Measurements from ENCODE around the gene ASB1.

Gene ASB1, protein sequence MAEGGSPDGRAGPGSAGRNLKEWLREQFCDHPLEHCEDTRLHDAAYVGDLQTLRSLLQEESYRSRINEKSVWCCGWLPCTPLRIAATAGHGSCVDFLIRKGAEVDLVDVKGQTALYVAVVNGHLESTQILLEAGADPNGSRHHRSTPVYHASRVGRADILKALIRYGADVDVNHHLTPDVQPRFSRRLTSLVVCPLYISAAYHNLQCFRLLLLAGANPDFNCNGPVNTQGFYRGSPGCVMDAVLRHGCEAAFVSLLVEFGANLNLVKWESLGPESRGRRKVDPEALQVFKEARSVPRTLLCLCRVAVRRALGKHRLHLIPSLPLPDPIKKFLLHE

DNA sequence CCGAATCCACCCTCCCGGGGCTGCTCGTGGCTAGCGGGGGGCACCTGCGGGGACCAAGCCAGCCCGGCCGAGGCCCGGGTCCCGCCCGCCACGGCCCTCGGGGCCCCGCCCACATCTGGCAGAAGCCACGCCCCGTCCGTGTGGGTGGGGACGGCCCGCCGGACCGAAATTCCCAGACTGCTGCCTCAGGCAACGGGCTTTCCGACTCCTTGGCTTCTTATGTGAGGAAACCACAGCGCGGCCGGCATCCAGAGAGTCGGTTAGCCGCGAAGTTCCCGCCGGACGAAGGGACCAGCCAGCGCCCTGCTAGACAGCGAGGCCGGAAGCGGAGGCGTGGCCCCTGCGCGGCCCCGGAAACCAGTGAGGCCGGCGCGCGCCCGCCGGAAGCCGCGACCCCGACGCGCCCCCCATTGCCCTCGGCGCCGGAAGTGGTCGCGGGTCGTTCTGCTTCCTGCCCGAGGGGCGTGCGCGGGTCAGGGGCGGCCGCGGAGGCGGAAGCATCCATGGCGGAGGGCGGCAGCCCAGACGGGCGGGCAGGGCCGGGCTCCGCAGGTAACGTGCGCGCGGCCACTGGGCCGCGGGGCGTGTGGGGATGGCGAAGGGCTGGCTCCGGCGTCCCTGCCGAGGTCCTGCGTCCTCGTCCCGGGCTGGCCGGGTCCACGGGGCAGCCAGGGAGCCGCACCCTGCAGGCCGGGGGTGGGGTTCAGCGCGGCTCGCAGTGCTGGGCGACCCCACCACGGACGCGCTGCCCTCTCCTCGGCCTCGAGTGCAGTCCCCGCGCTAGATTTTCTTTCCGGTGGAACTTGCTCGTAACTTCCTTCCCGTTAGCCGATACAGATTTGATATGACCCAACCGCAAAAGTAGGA, at the start of gene ASB1:
Gene ASB1 (plus strand): TSS at position 360 of the 867 bp plus-strand sequence. CDS start 144 bp downstream, at position 504.
- DNase-seq (ENCODE audit: low read depth, low spot score), result no peak

DNA sequence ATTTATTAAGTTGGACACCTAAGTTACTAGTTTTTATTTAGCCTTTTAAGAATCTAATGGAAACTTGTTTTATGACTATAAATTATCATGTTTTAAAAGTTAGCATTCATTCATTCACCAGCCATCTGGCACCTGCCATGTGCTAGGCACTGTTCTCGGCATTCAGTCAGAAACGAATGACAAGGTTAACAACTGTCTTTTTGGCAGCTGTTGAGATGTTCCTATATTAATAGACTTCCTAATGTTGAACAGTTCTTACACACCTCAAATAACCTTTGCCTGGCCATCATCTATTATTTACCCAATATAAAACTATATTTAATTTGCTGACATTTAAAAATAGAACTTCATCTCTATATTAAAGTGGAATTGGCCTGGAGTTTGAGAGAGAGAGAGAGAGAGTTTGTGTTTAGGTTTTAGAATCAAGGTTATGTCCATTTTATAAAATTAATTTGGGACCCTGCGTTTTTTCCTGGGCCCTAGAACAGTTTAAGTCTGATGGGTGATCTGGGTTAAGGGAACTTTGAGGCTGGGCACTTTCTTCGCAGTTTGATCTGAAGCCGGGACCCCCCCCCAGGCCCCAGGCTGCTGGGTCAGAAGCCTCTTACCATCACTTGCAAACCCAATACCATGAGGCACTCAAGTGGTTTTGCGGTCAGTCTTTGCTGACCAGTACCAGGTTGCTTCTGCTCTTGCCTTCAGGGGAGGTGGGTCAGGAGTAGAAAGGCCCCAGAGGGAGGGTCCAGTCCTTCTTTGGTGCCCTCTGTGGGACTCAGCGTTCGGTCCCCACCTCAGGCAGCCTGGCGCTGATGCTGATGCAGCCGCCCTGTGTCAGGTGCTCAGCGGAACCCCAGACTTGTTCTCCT, 48.3 kb upstream of the ASB1 start:
- no peak for DNase-seq (ENCODE audit: low read depth, low spot score)

DNA sequence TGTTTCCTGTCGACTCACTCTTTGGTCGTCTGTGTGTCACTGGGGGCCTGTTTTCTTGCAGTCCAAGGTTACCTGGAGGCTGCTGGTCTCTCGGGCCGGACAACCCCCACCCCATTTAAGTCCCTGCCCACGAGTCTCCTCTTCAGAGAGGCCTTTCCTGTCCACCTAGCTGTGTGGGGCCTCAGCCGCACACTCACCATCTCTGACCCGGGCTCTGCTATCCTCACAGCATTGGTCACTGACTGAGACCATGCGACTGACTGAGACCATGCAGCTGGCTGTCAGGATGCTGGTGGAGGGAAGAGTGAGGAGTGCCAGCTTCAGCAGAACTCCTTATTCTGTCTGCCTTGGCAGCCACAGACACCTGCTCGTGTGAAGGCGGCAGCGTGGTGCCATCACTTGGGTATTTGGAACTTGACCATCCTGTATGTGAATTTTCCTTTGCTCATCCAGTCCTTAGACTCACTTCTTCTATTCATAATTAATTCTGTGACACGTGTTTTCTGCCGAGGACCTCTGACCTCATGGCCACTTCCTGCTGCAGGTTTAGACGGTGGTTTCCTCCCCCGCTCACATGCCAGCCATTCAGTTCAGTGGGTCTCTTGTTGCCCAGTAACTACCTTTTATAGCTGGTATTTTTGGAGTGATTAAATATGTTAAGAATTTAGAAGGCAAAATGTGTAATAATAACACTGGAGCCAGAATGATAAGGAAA, 47.5 kb upstream of the ASB1 start:
- DNase-seq (ENCODE audit: low read depth, low spot score), result no peak

DNA sequence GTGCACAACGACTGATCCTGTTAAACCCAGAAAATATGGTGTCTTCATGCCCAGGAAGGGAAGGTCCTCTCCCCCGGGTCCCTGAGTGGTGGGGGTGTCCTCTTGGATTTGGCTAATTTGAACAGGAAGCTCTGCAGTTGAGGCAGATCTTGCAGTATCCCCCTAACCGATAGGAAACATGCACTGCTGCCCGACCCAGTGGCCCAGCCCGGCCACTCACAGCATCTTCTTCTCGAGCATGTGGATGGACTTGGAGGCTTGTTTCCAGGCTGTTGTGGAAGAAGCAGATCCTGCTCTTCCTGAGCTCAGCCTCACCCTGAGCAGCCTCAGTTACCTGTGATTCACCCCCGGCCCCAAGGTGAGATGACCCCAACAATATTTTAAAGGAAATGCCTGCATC, 46.4 kb upstream of the ASB1 start:
- DNase-seq (ENCODE audit: low read depth, low spot score), result no peak

DNA sequence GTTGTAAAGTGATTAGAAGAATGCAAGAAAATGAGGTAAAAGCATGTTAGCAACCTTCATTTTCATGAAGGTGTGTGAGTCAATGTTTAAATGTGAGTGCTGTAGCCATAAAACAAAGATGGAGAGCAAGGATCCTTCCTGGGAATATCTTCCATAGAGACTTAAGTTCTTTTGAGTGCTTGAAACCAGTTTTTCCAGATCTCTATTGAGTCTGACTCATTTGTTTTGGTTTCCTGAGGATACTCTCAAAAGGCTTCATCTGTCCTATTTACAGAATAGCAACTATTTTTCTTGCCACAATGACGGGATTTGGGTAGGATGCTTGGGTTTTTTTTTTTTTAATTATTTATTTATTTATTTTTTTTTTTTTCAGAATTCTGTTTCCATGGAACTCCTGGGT, 45.9 kb upstream of the ASB1 start:
- no peak for DNase-seq (ENCODE audit: low read depth, low spot score)

DNA sequence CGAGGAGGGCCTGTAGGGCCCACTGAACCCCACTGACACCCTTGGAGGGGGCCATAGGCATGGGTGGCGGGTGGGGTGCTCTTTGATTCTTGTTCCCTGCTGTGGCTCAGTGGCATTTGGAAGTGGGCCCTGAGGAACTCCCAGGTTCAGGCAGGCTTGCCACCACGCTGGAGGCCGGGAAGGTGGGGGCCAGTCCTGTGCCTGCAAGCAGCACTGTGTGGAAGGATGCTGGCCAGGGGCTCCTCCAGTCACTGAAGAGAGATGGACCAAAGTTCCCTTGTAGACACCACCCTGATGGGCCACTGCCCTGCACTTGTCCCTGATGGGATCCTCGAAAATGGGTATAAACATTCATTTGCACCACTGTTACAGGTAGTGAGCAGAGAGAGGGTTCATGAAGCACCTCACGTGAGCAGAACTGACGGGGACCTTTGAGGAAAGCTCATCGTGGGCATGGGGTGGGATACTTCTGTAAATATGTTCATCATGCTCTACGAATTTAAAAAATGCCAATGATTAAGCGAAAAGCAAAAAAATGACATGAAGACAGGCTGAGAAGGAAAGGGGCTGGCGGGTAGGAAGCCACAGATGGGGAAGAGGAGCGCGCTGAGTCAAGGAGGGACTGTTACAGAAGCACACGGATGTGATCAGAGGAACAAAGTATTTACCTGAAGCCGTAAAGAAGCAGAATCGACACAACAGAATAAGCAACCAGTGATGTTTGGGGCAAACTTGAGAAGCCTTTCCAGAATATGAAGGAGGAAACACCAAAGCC, 45.2 kb upstream of the ASB1 start:
- no peak for DNase-seq (ENCODE audit: low read depth, low spot score)

DNA sequence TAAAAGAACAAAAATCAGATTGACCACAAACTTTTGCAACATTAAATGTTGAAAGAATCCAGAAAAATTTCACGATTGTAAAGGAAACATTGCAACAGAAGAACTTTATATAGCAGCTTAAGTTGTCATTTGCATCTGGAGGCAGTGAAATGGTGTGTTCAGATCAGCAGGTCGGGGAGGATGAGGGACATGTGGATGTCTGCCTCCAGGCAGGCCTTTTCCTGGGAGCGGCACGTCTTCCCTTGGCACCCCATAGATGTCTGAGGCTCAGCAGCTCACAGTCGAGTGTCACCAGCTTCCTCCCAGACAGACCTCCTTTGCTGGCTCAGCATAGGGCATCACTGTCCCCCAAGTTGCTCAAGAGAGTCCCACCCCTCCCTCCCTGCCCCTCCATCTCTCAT, 44.3 kb upstream of the ASB1 start:
- DNase-seq (ENCODE audit: low read depth, low spot score), result no peak

DNA sequence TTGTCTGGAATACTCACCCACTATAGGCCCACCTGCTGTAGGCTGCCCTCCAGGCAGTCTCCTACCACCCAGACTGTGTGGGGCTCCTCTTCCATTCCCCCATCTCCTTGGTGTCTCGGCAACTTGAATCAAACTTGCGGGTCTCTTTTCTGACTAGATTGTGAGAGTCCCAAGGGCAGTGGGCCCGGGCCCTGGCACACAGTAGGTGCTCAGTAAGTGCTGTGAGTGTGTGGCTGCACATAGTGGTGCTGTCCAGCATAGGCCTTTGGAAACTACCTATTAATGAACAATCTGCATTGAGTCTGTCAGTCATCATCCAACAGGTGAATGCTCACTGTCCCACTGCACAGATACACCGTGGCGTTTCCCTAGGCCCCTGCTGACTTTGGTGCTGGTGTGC, 43.6 kb upstream of the ASB1 start:
- no peak for DNase-seq (ENCODE audit: low read depth, low spot score)

DNA sequence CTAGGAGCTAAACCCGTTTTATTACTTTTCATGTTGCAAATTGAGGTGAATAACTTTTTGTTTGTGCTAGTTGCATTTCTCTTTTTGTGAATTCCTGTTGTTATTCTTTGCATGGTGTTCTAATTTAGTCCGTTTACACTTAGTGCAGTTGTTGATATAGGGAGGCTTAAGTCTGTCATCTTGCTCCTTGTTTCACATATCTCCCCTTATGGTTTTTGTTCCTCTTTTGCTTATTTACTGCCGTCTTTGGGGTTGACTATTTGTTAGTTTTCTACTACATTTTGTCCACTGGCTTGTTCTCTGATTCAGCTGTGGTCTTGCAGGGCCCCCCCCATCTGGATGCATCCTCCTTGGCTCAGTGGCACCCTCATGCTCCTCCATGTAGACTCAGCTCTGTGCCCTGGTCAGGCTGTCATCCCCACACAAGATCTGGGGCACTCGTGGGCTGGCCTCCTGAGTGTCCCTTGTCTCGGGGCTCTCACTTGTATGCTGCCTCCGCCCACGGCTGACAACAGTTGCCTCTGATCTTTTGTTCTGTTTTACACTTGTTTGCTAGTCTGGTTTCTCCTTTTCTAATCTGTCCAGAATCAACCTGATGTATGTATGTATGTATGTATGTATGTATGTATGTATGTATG, 42.9 kb upstream of the ASB1 start:
- no peak for DNase-seq (ENCODE audit: low read depth, low spot score)

DNA sequence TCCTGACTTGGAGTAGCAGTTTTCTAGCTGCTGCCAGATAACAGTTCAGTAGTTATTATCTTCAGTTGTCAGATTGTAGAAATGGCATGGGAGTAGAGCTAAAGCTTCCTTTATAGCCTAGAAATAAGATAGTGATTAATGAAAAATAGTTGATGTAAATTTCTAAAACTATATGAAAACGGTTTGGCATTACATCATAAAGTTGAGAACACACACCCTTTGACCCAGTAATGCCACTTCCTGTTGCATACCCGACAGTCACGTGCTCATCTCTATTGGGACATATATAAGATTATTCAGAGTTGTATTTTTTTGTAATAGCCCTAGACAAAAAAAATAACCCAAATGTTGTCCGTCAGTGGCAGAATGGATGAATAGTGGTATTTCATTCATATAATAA, 39.4 kb upstream of the ASB1 start:
- DNase-seq (ENCODE audit: low read depth, low spot score), result no peak

DNA sequence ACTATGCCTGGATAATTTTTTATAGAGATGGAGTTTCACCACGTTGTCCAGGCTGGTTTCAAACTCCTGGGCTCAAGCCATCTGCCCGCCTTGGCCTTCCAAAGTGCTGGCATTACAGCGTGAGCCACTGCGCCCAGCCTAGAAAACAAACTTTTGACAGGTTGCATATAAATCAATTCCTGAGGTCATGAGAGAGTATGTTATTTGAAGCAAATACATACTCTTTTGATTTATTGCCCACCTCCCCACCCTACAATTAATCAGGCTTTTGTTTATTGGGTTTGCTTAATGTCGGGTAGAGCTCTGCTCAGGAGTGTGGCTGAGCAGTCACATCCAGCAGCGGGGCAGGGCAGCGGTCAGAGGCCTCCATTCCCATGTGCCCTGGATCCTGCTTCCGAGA, 37.9 kb upstream of the ASB1 start:
- DNase-seq (ENCODE audit: low read depth, low spot score), result no peak

DNA sequence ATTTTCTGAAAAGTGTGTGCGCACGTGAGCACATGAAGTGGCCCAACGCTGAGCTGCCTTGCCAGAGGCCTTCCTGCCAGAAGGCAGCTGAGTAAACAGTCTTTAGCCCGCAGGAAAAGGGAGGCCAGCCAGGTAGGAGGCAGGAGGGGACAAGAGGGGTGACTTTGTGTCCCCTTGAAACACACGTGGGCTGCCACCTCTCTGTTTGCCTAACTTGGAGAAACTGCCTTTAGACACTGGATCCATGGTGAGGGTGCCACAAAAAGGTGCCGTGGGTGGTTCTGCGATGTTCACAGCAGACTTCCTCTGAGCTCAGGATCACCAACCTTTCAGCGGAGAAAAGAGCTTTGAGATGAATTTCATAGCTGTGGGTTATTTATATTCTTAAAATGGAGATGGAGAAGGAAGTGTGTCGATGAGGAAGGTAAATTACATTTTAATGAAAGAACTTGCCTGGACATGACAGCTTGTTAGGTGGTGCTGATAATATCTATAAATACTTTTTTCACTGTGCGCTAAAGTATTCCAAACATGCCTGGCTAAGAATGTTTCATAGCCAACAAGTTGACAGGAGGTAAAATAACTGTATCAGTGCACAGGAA, 36.6 kb upstream of the ASB1 start:
- no peak for DNase-seq (ENCODE audit: low read depth, low spot score)

DNA sequence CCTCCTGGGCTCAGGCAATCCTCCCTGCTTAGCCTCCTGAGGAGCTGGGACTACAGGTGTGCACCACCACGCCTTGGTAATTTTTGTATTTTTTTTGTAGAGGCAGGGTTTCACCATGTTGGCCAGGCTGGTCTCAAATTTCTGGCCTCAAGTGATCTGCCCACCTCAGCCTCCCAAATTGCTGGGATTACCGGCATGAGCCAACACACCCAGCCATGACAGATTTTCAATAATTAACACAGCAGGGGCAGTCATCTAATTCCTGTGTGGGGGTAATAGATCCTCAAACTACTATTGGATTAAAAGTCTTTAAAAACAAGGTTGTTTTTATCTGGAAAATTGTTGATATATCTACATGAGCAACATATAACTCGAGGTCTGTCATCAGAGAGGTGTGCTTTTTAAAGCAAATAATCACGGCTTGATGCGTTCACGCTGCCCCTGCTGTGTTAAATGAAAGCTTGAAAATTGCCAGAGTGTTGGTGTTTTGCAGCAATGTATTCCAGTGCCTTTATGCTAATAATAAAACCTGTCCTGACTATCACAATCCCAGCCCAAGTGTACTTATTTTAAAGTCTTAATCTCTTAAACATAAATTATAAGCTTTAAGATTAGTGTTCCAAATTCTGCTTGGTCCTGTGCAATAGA, 35.6 kb upstream of the ASB1 start:
- DNase-seq (ENCODE audit: low read depth, low spot score), result no peak

DNA sequence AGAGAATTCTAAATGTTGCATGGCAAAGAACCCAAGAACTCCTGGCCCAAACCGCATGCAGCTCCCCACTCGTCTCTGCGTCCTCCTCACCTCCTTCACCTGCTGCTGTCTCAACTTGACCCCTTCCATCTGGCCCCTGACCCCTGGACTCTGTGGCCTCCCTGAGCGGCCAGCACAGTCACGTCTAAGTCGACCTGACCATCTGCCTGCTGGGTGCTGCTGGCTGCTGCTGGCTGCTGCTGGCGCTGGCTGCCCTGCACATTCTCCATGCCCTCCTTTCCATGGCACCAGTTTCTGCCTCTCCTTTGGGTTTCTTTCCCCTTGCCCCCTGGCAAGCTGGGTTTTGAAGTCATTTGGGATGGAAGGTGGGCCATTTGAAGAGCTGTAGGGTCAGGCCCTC, 30.1 kb upstream of the ASB1 start:
- no peak for DNase-seq (ENCODE audit: low read depth, low spot score)

DNA sequence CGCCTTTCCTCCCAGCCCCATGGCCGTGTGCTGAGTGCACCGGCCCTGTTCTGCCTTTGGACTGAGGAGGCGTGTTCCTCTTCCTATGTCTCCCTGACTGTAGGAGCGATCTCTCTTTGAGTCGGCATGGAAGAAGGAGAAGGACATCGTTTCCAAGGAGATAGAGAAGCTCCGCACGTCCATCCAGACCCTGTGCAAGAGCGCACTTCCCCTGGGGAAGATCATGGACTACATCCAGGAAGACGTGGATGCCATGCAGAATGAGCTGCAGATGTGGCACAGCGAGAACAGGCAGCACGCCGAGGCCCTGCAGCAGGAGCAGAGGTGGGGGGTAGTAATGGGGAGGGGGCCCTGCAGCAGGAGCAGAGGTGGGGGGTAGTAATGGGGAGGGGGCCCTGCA, 29.4 kb upstream of the ASB1 start:
- DNase-seq (ENCODE audit: low read depth, low spot score), result no peak

DNA sequence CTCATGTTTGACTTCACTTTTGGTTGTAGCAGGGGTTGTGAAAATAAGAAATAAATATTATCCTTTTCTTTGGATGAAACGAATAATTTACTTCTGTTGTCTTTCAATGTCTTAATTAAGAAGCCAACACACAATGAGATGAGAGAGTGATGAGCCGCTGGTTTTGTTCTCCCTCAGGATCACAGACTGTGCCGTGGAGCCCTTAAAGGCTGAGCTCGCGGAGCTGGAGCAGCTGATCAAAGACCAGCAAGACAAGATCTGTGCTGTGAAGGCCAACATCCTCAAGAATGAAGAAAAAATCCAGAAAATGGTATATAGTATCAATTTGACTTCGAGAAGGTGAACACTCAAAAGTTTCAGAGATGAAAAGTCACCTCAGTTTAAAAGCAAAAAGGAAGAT, 28.1 kb upstream of the ASB1 start:
- DNase-seq (ENCODE audit: low read depth, low spot score), result no peak

DNA sequence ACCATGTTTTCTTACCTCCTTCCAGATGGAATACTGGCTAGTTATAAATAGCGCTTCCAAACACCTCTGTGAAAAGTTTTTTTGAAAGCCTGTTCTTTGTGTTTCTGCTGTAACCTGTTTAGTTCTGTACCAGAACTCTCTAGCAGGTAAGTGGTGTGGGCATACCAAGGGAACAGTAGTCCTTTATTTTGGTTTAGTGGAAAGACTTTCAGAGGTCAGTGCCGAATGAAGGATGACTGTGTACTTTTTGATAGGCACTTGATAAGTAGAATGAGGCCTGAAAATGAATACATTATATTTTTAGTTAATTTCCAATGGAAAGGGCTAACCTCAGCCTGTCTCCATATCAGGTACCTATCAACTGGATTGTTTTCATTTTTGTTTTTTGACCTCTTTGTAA, 27.6 kb upstream of the ASB1 start:
- DNase-seq (ENCODE audit: low read depth, low spot score), result no peak

DNA sequence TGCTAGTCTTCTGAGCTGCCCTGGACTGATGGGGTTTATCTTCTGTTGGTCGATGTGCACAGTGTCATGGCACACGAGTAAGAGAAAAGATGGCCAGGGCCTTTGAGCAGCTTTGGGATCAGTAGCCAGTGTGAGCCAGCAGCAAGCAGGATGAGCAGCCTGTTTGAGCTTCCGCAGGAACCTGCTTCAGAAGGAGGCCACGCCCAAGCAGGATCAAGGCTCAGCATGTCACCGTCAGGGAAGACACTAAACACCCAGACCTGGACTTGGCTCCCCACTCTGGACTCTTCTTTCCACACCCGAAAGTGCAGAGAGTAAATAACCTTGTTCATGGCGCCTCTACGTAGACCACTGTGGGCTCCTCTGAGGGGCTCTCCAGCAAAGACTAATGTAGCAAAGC, 25.2 kb upstream of the ASB1 start:
- DNase-seq (ENCODE audit: low read depth, low spot score), result no peak
